GM21423 (cell line): ENCODE results near the gene ARVCF.

Experiments used
- ATAC-seq: cut with Tn5 transposase; IDR thresholded peaks from one replicate; pipeline ENCODE4 v1.9.1; 2021; ENCODE audit warnings: mild to moderate bottlenecking, moderate library complexity; ENCODE audit not compliant: unreplicated experiment

ARVCF gene

GRCh38 chr22:20032407-20032991, 15.9 kb upstream of the ARVCF start:
- no peak for ATAC-seq

- ATAC-seq: no peak
Observed at GRCh38 chr22:20031732-20032406, 15.2 kb upstream of the ARVCF start.

- ATAC-seq: no peak
Observed at GRCh38 chr22:20029550-20030225, 13.1 kb upstream of the ARVCF start.

- no peak for ATAC-seq
Observed at GRCh38 chr22:20028855-20029549, 12.4 kb upstream of the ARVCF start.

- no peak for ATAC-seq
Observed at GRCh38 chr22:20027966-20028854, 11.6 kb upstream of the ARVCF start.

GRCh38 chr22:20026996-20027601, 10.5 kb upstream of the ARVCF start:
- ATAC-seq: no peak

- no peak for ATAC-seq
Observed at GRCh38 chr22:20026204-20026908, 9.7 kb upstream of the ARVCF start.

GRCh38 chr22:20025401-20026203, 9.0 kb upstream of the ARVCF start:
- ATAC-seq: no peak

- no peak for ATAC-seq
Observed at GRCh38 chr22:20024650-20025397, 8.2 kb upstream of the ARVCF start.

- ATAC-seq: no peak
Observed at GRCh38 chr22:20024225-20024624, 7.6 kb upstream of the ARVCF start.

- no peak for ATAC-seq
Observed at GRCh38 chr22:20022978-20023613, 6.5 kb upstream of the ARVCF start.

- no peak for ATAC-seq
Observed at GRCh38 chr22:20022231-20022977, 5.8 kb upstream of the ARVCF start.

GRCh38 chr22:20021196-20022181, 4.9 kb upstream of the ARVCF start:
- ATAC-seq: peak; percentile 9

- ATAC-seq: peak; percentile 70
Observed at GRCh38 chr22:20020533-20021195, 4.0 kb upstream of the ARVCF start, which contains the start of gene TANGO2. Gene TANGO2 (plus strand): TSS chr22:20021110. CDS start chr22:20036799, 15,689 bp downstream.
